Ishikawa (cell line): ENCODE data around the gene SRRM2.

Experiments used
- CEBPB ChIP-seq: IDR thresholded peaks from 2 replicates; pipeline ENCODE4 v1.6.1; 2012
- CREB1 ChIP-seq: IDR thresholded peaks from 2 replicates; pipeline ENCODE4 v1.6.1; 2012; ENCODE audit warnings: low read depth
- EGR1 ChIP-seq: IDR thresholded peaks from 2 replicates; pipeline ENCODE4 v1.6.1; 2012
- EP300 ChIP-seq: IDR thresholded peaks from 2 replicates; pipeline ENCODE4 v1.6.1; 2012; ENCODE audit warnings: borderline replicate concordance
- FOXM1 ChIP-seq: IDR thresholded peaks from 2 replicates; pipeline ENCODE4 v1.6.1; 2012; ENCODE audit warnings: low read depth, borderline replicate concordance
- MAX ChIP-seq: IDR thresholded peaks from 2 replicates; pipeline ENCODE4 v1.6.1; 2012
- NFIC ChIP-seq: IDR thresholded peaks from 2 replicates; pipeline ENCODE4 v1.6.1; 2012
- RAD21 ChIP-seq: IDR thresholded peaks from 2 replicates; pipeline ENCODE4 v1.6.1; 2012; ENCODE audit warnings: low read depth
- REST ChIP-seq: IDR thresholded peaks from 2 replicates; pipeline ENCODE4 v1.6.1; 2012; ENCODE audit warnings: low read depth, mild to moderate bottlenecking
- TAF1 ChIP-seq: IDR thresholded peaks from 2 replicates; pipeline ENCODE4 v1.6.1; 2012; ENCODE audit warnings: low read depth, mild to moderate bottlenecking
- TCF12 ChIP-seq: IDR thresholded peaks from 2 replicates; pipeline ENCODE4 v1.6.1; 2012; ENCODE audit warnings: low read depth
- TEAD4 ChIP-seq: IDR thresholded peaks from 2 replicates; pipeline ENCODE4 v1.6.1; 2012
- USF1 ChIP-seq: IDR thresholded peaks from 2 replicates; pipeline ENCODE4 v1.6.1; 2012
- YY1 ChIP-seq: IDR thresholded peaks from 2 replicates; pipeline ENCODE4 v1.6.1; 2012; ENCODE audit warnings: low read depth
- ZBTB7A ChIP-seq: IDR thresholded peaks from 2 replicates; pipeline ENCODE4 v1.6.1; 2012; ENCODE audit warnings: low read depth

SRRM2 gene

GRCh38 chr16:2737895-2738418 is 14.5 kb upstream of the SRRM2 start:
- no peak for TF ChIP-seq CEBPB
- TF ChIP-seq USF1 = no peak
- no peak for TF ChIP-seq EP300
- no peak for TF ChIP-seq TEAD4
- TF ChIP-seq REST = no peak
- no peak for TF ChIP-seq TAF1
- no peak for TF ChIP-seq TCF12
- no peak for TF ChIP-seq CREB1
- no peak for TF ChIP-seq MAX
- TF ChIP-seq YY1 = no peak
- TF ChIP-seq EGR1 = no peak

- TF ChIP-seq MAX (no peak), TCF12 (no peak), CREB1 (no peak), TEAD4 (no peak), YY1 (no peak), USF1 (no peak), CEBPB (no peak), FOXM1 (no peak), REST (no peak), EGR1 (no peak), EP300 (no peak)
Measured at GRCh38 chr16:2738615-2739014, 13.8 kb upstream of the SRRM2 start.

GRCh38 chr16:2739625-2740430 is 12.6 kb upstream of the SRRM2 start:
- TF ChIP-seq FOXM1 (no peak), EGR1 (no peak), EP300 (no peak), REST (no peak), YY1 (no peak), NFIC (no peak), USF1 (no peak), CREB1 (no peak), ZBTB7A (no peak), MAX (no peak), RAD21 (no peak), CEBPB (no peak), TCF12 (no peak)

GRCh38 chr16:2740476-2740875 is 12.0 kb upstream of the SRRM2 start:
- TF ChIP-seq NFIC = no peak
- no peak for TF ChIP-seq FOXM1
- TF ChIP-seq EP300 = no peak
- no peak for TF ChIP-seq ZBTB7A
- no peak for TF ChIP-seq CEBPB
- no peak for TF ChIP-seq TCF12
- TF ChIP-seq CREB1 = no peak
- TF ChIP-seq USF1 = no peak
- no peak for TF ChIP-seq TAF1
- TF ChIP-seq RAD21 = no peak
- no peak for TF ChIP-seq TEAD4
- TF ChIP-seq YY1 = no peak
- TF ChIP-seq REST = no peak
- no peak for TF ChIP-seq EGR1
- TF ChIP-seq MAX = no peak
